ENCODE measurements around the gene HADHB.
"Not testable (repeated sequence)": the region's sequence is repeated elsewhere in the genome, so short reads cannot be mapped to it uniquely, and the experiment has no call there.

The HADHB gene

GRCh38 chr2:26299471-26300101, 54.8 kb downstream of the HADHB start:
- Histone ChIP-seq H3K9me3 (ENCODE audit: insufficient read depth, low read length) (no peaks in the 10 kb centered on the region), H3K4me2 (ENCODE audit: low read depth, low read length, poor library complexity, severe bottlenecking) (peak overlapping the region; percentile 41), H3F3A (ENCODE audit: insufficient read depth) (no peaks in the 10 kb centered on the region), H3K27ac (ENCODE audit: low read depth, low read length) (no peak overlapping the region), H3K4me3 (ENCODE audit: insufficient read depth, low read length, poor library complexity, severe bottlenecking) (no peak overlapping the region), H3K9ac (ENCODE audit: low read length) (no peak overlapping the region), H3K79me2 (ENCODE audit: insufficient read depth, low read length) (no peaks in the 10 kb centered on the region), H3K9me2 (replicated peaks; ENCODE audit: insufficient read depth, low read length) (no peaks in the 10 kb centered on the region), H3K27me3 (ENCODE audit: low read length) (no peaks in the 10 kb centered on the region), H2AFZ (ENCODE audit: low read depth, low read length, severe bottlenecking) (no peak overlapping the region), H3K36me3 (ENCODE audit: low read length) (no peaks in the 10 kb centered on the region), H4K20me1 (ENCODE audit: low read depth, low read length) (no peaks in the 10 kb centered on the region)
- TF ChIP-seq CTCF (IDR thresholded peaks at IDR 0.05; ENCODE audit: insufficient read depth, low read length, poor library complexity, severe bottlenecking) (no peak), EZH2phosphoT487 (conservative IDR thresholded peaks at IDR 0.05; ENCODE audit: low read length) (no peak)

- Histone ChIP-seq H3K9ac (ENCODE audit: low read length) (no peak overlapping the region), H3K27ac (ENCODE audit: low read depth, low read length) (no peak overlapping the region), H4K20me1 (ENCODE audit: low read depth, low read length) (no peaks in the 10 kb centered on the region), H2AFZ (ENCODE audit: low read depth, low read length, severe bottlenecking) (no peak overlapping the region), H3K27me3 (ENCODE audit: low read length) (no peaks in the 10 kb centered on the region), H3K9me3 (ENCODE audit: insufficient read depth, low read length) (no peaks in the 10 kb centered on the region), H3K79me2 (ENCODE audit: insufficient read depth, low read length) (no peaks in the 10 kb centered on the region), H3K36me3 (ENCODE audit: low read length) (no peaks in the 10 kb centered on the region), H3F3A (ENCODE audit: insufficient read depth) (no peaks in the 10 kb centered on the region), H3K4me2 (ENCODE audit: low read depth, low read length, poor library complexity, severe bottlenecking) (no peak overlapping the region), H3K9me2 (replicated peaks; ENCODE audit: insufficient read depth, low read length) (no peaks in the 10 kb centered on the region), H3K4me3 (ENCODE audit: insufficient read depth, low read length, poor library complexity, severe bottlenecking) (no peak overlapping the region)
- no peak for TF ChIP-seq EZH2phosphoT487 (conservative IDR thresholded peaks at IDR 0.05; ENCODE audit: low read length)
- TF ChIP-seq CTCF (IDR thresholded peaks at IDR 0.05; ENCODE audit: insufficient read depth, low read length, poor library complexity, severe bottlenecking): no peak
Measured at GRCh38 chr2:26300234-26300925, 55.6 kb downstream of the HADHB start.

GRCh38 chr2:26302846-26303245, 58.1 kb downstream of the HADHB start:
- H3K36me3 ChIP-seq (ENCODE audit: low read length): no peaks in the 10 kb centered on the region
- no peaks in the 10 kb centered on the region for H3K79me2 ChIP-seq (ENCODE audit: insufficient read depth, low read length)
- H4K20me1 ChIP-seq (ENCODE audit: low read depth, low read length): no peaks in the 10 kb centered on the region
- H3K9me3 ChIP-seq (ENCODE audit: insufficient read depth, low read length): no peaks in the 10 kb centered on the region
- TF ChIP-seq CTCF (IDR thresholded peaks at IDR 0.05; ENCODE audit: insufficient read depth, low read length, poor library complexity, severe bottlenecking): no peak
- TF ChIP-seq EZH2phosphoT487 (conservative IDR thresholded peaks at IDR 0.05; ENCODE audit: low read length): no peak
- no peak overlapping the region for H3K9ac ChIP-seq (ENCODE audit: low read length)
- H2AFZ ChIP-seq (ENCODE audit: low read depth, low read length, severe bottlenecking): no peak overlapping the region
- no peak overlapping the region for H3K4me3 ChIP-seq (ENCODE audit: insufficient read depth, low read length, poor library complexity, severe bottlenecking)
- H3K4me2 ChIP-seq (ENCODE audit: low read depth, low read length, poor library complexity, severe bottlenecking): no peak overlapping the region
- H3K9me2 ChIP-seq (replicated peaks; ENCODE audit: insufficient read depth, low read length): no peaks in the 10 kb centered on the region
- H3K27me3 ChIP-seq (ENCODE audit: low read length): no peaks in the 10 kb centered on the region
- H3K27ac ChIP-seq (ENCODE audit: low read depth, low read length): no peak overlapping the region
- H3F3A ChIP-seq (ENCODE audit: insufficient read depth): no peaks in the 10 kb centered on the region

- H3K9me3 ChIP-seq (ENCODE audit: insufficient read depth, low read length); H3K36me3 ChIP-seq (ENCODE audit: low read length); H3F3A ChIP-seq (ENCODE audit: insufficient read depth); H3K4me2 ChIP-seq (ENCODE audit: low read depth, low read length, poor library complexity, severe bottlenecking); H3K79me2 ChIP-seq (ENCODE audit: insufficient read depth, low read length); H3K27ac ChIP-seq (ENCODE audit: low read depth, low read length); H3K4me3 ChIP-seq (ENCODE audit: insufficient read depth, low read length, poor library complexity, severe bottlenecking); H4K20me1 ChIP-seq (ENCODE audit: low read depth, low read length); H2AFZ ChIP-seq (ENCODE audit: low read depth, low read length, severe bottlenecking); H3K27me3 ChIP-seq (ENCODE audit: low read length); H3K9ac ChIP-seq (ENCODE audit: low read length); H3K9me2 ChIP-seq (replicated peaks; ENCODE audit: insufficient read depth, low read length): not testable (repeated sequence)
Measured at GRCh38 chr2:26305094-26305493, 60.4 kb downstream of the HADHB start.

Data from SU-DHL-6 (cell line).